K562 (cell line): ENCODE results near the gene ANKDD1A. TPM values are rescaled to one million over a fixed set of nuclear protein-coding genes. Genes with fewer than 3 reads are reported as not detected.

Experiments used
- ATAC-seq: fragments of 200-7000 bp; cut with Tn5 transposase; 3 replicates; pipeline ENCODE4 v1.9.1; 2020; ENCODE audit warnings: moderate library complexity
- BruUV-seq: library from RNA; stranded (reverse); fragments of 400-500 nt; replicated peaks from 2 replicates; lab custom pipeline; 2021; lab: Mats Ljungman, UMichigan
- CTCF ChIA-PET: fragments of 300-600 bp; formaldehyde crosslinking; extraction: SDS; loops from one replicate; lab custom pipeline; 2021; ENCODE audit warnings: low intra/inter-chr PET ratio; lab: Yijun Ruan, JAX
- POLR2A ChIA-PET: fragments of 300-600, 350-650 bp; sonication (Branson Sonifier 250); formaldehyde crosslinking; extraction: SDS; loops from one replicate; lab custom pipeline; 2021; ENCODE audit warnings: antibody characterized with exemption, inconsistent platforms; lab: Yijun Ruan, JAX
- DNase-seq, 4 experiments: peaks; one replicate each; pipeline versions ENCODE4 v3.0.0 to v3.0.0-alpha.2; 2011 to 2018; ENCODE audit warnings: low spot score in 3 of 4, mixed read lengths in 3 of 4; ENCODE audit errors: extremely low read depth in 1 of 4
- FAIRE-seq: peaks from 2 replicates; lab custom pipeline; 2011; peaks lifted over from hg19 to GRCh38; lab: Jason Lieb, UNC
- H2AFZ ChIP-seq: 2 replicates; pipeline ENCODE4 v1.6.0; 2011; ENCODE audit warnings: low read depth, low read length, control low read depth, inconsistent platforms
- H3K27ac ChIP-seq: fragments of 200-600 bp; 3 replicates; pipeline ENCODE4 v1.8.0; 2011; ENCODE audit warnings: low read depth, mild to moderate bottlenecking, control low read depth, inconsistent platforms, low read length, moderate library complexity, mixed read lengths; ENCODE audit errors: extremely low read depth
- H3K27me3 ChIP-seq, 2 experiments: fragments of 300-600 bp in 1 of 2; 2 replicates in 1 of 2; 3 replicates in 1 of 2; pipeline versions ENCODE4 v1.6.0 to v1.8.0; 2011; ENCODE audit warnings: inconsistent platforms in 2 of 2, low read length in 2 of 2, mild to moderate bottlenecking in 1 of 2, mixed read lengths in 1 of 2, moderate library complexity in 1 of 2; ENCODE audit not compliant: control insufficient read depth in 2 of 2, insufficient read depth in 2 of 2
- H3K36me3 ChIP-seq: fragments of 300-600 bp; 3 replicates; pipeline ENCODE4 v1.8.0; 2011; ENCODE audit warnings: mild to moderate bottlenecking, low read length, inconsistent platforms; ENCODE audit not compliant: control insufficient read depth, insufficient read depth
- H3K4me1 ChIP-seq, 2 experiments: fragments of 200-600 bp in 1 of 2; replicated peaks in 1 of 2; 2 replicates in 1 of 2; 3 replicates in 1 of 2; pipeline versions ENCODE4 v1.5.1 to v1.8.0; 2011; ENCODE audit warnings: inconsistent platforms in 2 of 2, low read length in 2 of 2, mild to moderate bottlenecking in 1 of 2, mixed read lengths in 1 of 2, moderate library complexity in 1 of 2; ENCODE audit not compliant: control insufficient read depth in 2 of 2, insufficient read depth in 2 of 2
- H3K4me2 ChIP-seq: 2 replicates; pipeline ENCODE4 v1.6.1; 2011; ENCODE audit warnings: low read length, control low read depth, inconsistent platforms, mixed read lengths; ENCODE audit not compliant: insufficient read depth
- H3K4me3 ChIP-seq: fragments of 200-600 bp; sonication (generic), shearing (Covaris generic); 2 replicates; pipeline ENCODE4 v1.5.1; 2016; ENCODE audit warnings: control low read depth, inconsistent platforms
- H3K79me2 ChIP-seq: fragments of 200-600 bp; 3 replicates; pipeline ENCODE4 v1.8.0; 2011; ENCODE audit warnings: low read length, inconsistent platforms; ENCODE audit not compliant: control insufficient read depth, insufficient read depth
- H3K9ac ChIP-seq, 2 experiments: 2 replicates each; pipeline versions ENCODE4 v1.6.0 to v1.6.1; 2011; ENCODE audit warnings: low read depth in 2 of 2, low read length in 2 of 2, control low read depth in 1 of 2, inconsistent platforms in 1 of 2, mild to moderate bottlenecking in 1 of 2, mixed read lengths in 1 of 2; ENCODE audit not compliant: insufficient read depth in 1 of 2
- H3K9me1 ChIP-seq: one replicate; pipeline ENCODE4 v1.6.0; 2011; ENCODE audit warnings: inconsistent platforms, mild to moderate bottlenecking, low read length, moderate library complexity; ENCODE audit not compliant: control insufficient read depth, insufficient read depth
- H3K9me3 ChIP-seq: replicated peaks from 2 replicates; pipeline ENCODE4 v1.5.1; 2011; ENCODE audit warnings: low read depth, low read length, inconsistent platforms; ENCODE audit not compliant: control insufficient read depth, insufficient read depth
- H4K20me1 ChIP-seq: replicated peaks from 2 replicates; pipeline ENCODE4 v1.6.1; 2011; ENCODE audit warnings: low read length, inconsistent platforms, mixed read lengths; ENCODE audit not compliant: control insufficient read depth, insufficient read depth
- CCAR2 ChIP-seq: fragments of 200-400 bp; formaldehyde crosslinking; IDR thresholded peaks from 2 replicates; pipeline ENCODE4 v1.6.1; 2017; ENCODE audit warnings: mild to moderate bottlenecking, low read depth, low read length
- RAD51 ChIP-seq: fragments of 450-650 bp; IDR thresholded peaks from 2 replicates; pipeline ENCODE4 v1.7.1; 2016; ENCODE audit warnings: low read depth, mild to moderate bottlenecking, borderline replicate concordance
- SAP30 ChIP-seq: fragments of 200-600 bp; sonication (generic); IDR thresholded peaks from 2 replicates; pipeline ENCODE4 v1.6.1; 2012; ENCODE audit warnings: borderline replicate concordance, low read depth, mild to moderate bottlenecking, moderate library complexity, low read length, control low read depth, inconsistent platforms; ENCODE audit not compliant: insufficient read depth, poor library complexity, severe bottlenecking
- SRF ChIP-seq, 2 experiments: fragments of 250-450, 450-650 bp in 1 of 2; sonication (Bioruptor Pico) in 1 of 2; sonication (generic) in 1 of 2; formaldehyde crosslinking; IDR thresholded peaks; 2 replicates each; pipeline versions ENCODE4 v1.5.0 to v1.5.1; 2020 to 2022; ENCODE audit warnings: mild to moderate bottlenecking in 1 of 2, missing genetic modification reagents in 1 of 2
- ZKSCAN1 ChIP-seq: fragments of 150-350 bp; IDR thresholded peaks from 2 replicates; pipeline ENCODE4 v1.6.1; 2016; ENCODE audit warnings: low read depth, low read length
- ZNF766 ChIP-seq: fragments of 200-800 bp; sonication (Bioruptor generic); conservative IDR thresholded peaks from 2 replicates; pipeline ENCODE4 v1.6.1; 2016; ENCODE audit warnings: missing genetic modification characterization, missing compliant biosample characterization
- WGBS: fragments of 100-300 bp; shearing (Covaris generic); methylation state at CpG from one replicate; pipeline ENCODE4 v1.1.6; 2016; ENCODE audit warnings: low coverage, mixed read lengths; ENCODE audit not compliant: insufficient coverage; ENCODE audit errors: missing lambda C conversion rate; 5-methylcytosine and 5-hydroxymethylcytosine counted together
- in situ Hi-C: fragments of 300-500 bp; cut with MboI; formaldehyde crosslinking; loops from 4 replicates; pipeline ENCODE4 v1.15.0; 2018; ENCODE audit warnings: inconsistent platforms, mixed read lengths
- intact Hi-C: fragments of 100-400 bp; cut with micrococcal nuclease; formaldehyde crosslinking; loops from 2 replicates; pipeline ENCODE4 v1.14.2; 2022
- polyA plus RNA-seq, 8 experiments: library from polyadenylated mRNA; depleted of rRNA in 4 of 8; stranded (reverse) in 5 of 8; unstranded in 3 of 8; fragments of >200 nt; fragmentation: Nextera tagmentation in 2 of 8; fragmentation: Illumina TruSeq in 1 of 8; extraction: Ambion mirVana in 2 of 8; extraction: Trizol in 1 of 8; gene quantifications; 2 replicates each; pipeline versions ENCODE4 v1.2.1 to v1.2.3, GENCODE V29; 2011 to 2014; ENCODE audit warnings: inconsistent platforms in 1 of 8, missing spikeins in 1 of 8
- total RNA-seq, 7 experiments: library from RNA; depleted of rRNA in 6 of 7; stranded (reverse); fragments of >200 nt in 6 of 7; fragmentation: Illumina TruSeq in 2 of 7; extraction: Trizol in 2 of 7; gene quantifications; 2 replicates each; pipeline versions ENCODE4 v1.2.1 to v1.2.3, GENCODE V29; 2011 to 2021; ENCODE audit warnings: low replicate concordance in 1 of 7
- TF ChIP-seq, protein P1 (sequence below): sonication (generic); formaldehyde crosslinking; IDR thresholded peaks from 2 replicates; pipeline ENCODE4 v1.9.0; 2022; ENCODE audit warnings: mild to moderate bottlenecking, missing genetic modification reagents
- TF ChIP-seq, protein P2 (sequence below): fragments of 450-650 bp; IDR thresholded peaks from 2 replicates; pipeline ENCODE4 v1.6.1; 2016; ENCODE audit warnings: mild to moderate bottlenecking
- TF ChIP-seq, protein P3 (sequence below), 2 experiments: fragments of 450-650 bp; IDR thresholded peaks; 2 replicates each; pipeline ENCODE4 v1.6.1; 2016; ENCODE audit warnings: mild to moderate bottlenecking in 2 of 2, borderline replicate concordance in 1 of 2, low read depth in 1 of 2, moderate library complexity in 1 of 2

ANKDD1A gene
- total and polyA plus RNA-seq, 9 of the 15 experiments (the other 6 are each of a cell fraction or from before 2014, with no cell fraction given) = 0.08 to 0.80 (median 0.43) TPM

- no peak overlapping the region for H3K4me3 ChIP-seq
- no peaks in the 10 kb centered on the region for H3K36me3 ChIP-seq
- ChIA-PET CTCF (no interaction called here), POLR2A (no interaction called here)
- H3K27ac ChIP-seq = no peak overlapping the region
- WGBS = 9% methylated on average over 8 of the region's 8 CpGs
- BruUV-seq = no TSS peak
- FAIRE-seq = no peak
- H3K9ac ChIP-seq = no peak overlapping the region
- H3K4me2 ChIP-seq = no peak overlapping the region
- no peak overlapping the region for H2AFZ ChIP-seq
- ATAC-seq = no peak
- H4K20me1 ChIP-seq = peaks cover 7% of the 10 kb centered on the region
- DNase-seq = no peak
- H3K27me3 ChIP-seq = peaks cover 37 to 64% of the 10 kb centered on the region in 2 experiments
- no peaks in the 10 kb centered on the region for H3K4me1 ChIP-seq
- in situ Hi-C loops = no loop called here
- intact Hi-C loops = no loop called here
- no peaks in the 10 kb centered on the region for H3K9me1 ChIP-seq
- no peaks in the 10 kb centered on the region for H3K9me3 ChIP-seq
- H3K79me2 ChIP-seq = no peaks in the 10 kb centered on the region
- no peak for TF ChIP-seq ZKSCAN1
- TF ChIP-seq SAP30 = no peak
- no peak for TF ChIP-seq SRF (CRISPR knock-in tag; IDR thresholded peaks at IDR 0.05)
- TF ChIP-seq RAD51 = no peak
- TF ChIP-seq CCAR2 = no peak
- TF ChIP-seq ZNF766 (CRISPR knock-in tag) = no peak
- TF ChIP-seq, protein P1, sequence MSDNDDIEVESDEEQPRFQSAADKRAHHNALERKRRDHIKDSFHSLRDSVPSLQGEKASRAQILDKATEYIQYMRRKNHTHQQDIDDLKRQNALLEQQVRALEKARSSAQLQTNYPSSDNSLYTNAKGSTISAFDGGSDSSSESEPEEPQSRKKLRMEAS = no peak
- TF ChIP-seq, protein P2, sequence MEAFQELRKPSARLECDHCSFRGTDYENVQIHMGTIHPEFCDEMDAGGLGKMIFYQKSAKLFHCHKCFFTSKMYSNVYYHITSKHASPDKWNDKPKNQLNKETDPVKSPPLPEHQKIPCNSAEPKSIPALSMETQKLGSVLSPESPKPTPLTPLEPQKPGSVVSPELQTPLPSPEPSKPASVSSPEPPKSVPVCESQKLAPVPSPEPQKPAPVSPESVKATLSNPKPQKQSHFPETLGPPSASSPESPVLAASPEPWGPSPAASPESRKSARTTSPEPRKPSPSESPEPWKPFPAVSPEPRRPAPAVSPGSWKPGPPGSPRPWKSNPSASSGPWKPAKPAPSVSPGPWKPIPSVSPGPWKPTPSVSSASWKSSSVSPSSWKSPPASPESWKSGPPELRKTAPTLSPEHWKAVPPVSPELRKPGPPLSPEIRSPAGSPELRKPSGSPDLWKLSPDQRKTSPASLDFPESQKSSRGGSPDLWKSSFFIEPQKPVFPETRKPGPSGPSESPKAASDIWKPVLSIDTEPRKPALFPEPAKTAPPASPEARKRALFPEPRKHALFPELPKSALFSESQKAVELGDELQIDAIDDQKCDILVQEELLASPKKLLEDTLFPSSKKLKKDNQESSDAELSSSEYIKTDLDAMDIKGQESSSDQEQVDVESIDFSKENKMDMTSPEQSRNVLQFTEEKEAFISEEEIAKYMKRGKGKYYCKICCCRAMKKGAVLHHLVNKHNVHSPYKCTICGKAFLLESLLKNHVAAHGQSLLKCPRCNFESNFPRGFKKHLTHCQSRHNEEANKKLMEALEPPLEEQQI = no peak
- TF ChIP-seq, protein P3, sequence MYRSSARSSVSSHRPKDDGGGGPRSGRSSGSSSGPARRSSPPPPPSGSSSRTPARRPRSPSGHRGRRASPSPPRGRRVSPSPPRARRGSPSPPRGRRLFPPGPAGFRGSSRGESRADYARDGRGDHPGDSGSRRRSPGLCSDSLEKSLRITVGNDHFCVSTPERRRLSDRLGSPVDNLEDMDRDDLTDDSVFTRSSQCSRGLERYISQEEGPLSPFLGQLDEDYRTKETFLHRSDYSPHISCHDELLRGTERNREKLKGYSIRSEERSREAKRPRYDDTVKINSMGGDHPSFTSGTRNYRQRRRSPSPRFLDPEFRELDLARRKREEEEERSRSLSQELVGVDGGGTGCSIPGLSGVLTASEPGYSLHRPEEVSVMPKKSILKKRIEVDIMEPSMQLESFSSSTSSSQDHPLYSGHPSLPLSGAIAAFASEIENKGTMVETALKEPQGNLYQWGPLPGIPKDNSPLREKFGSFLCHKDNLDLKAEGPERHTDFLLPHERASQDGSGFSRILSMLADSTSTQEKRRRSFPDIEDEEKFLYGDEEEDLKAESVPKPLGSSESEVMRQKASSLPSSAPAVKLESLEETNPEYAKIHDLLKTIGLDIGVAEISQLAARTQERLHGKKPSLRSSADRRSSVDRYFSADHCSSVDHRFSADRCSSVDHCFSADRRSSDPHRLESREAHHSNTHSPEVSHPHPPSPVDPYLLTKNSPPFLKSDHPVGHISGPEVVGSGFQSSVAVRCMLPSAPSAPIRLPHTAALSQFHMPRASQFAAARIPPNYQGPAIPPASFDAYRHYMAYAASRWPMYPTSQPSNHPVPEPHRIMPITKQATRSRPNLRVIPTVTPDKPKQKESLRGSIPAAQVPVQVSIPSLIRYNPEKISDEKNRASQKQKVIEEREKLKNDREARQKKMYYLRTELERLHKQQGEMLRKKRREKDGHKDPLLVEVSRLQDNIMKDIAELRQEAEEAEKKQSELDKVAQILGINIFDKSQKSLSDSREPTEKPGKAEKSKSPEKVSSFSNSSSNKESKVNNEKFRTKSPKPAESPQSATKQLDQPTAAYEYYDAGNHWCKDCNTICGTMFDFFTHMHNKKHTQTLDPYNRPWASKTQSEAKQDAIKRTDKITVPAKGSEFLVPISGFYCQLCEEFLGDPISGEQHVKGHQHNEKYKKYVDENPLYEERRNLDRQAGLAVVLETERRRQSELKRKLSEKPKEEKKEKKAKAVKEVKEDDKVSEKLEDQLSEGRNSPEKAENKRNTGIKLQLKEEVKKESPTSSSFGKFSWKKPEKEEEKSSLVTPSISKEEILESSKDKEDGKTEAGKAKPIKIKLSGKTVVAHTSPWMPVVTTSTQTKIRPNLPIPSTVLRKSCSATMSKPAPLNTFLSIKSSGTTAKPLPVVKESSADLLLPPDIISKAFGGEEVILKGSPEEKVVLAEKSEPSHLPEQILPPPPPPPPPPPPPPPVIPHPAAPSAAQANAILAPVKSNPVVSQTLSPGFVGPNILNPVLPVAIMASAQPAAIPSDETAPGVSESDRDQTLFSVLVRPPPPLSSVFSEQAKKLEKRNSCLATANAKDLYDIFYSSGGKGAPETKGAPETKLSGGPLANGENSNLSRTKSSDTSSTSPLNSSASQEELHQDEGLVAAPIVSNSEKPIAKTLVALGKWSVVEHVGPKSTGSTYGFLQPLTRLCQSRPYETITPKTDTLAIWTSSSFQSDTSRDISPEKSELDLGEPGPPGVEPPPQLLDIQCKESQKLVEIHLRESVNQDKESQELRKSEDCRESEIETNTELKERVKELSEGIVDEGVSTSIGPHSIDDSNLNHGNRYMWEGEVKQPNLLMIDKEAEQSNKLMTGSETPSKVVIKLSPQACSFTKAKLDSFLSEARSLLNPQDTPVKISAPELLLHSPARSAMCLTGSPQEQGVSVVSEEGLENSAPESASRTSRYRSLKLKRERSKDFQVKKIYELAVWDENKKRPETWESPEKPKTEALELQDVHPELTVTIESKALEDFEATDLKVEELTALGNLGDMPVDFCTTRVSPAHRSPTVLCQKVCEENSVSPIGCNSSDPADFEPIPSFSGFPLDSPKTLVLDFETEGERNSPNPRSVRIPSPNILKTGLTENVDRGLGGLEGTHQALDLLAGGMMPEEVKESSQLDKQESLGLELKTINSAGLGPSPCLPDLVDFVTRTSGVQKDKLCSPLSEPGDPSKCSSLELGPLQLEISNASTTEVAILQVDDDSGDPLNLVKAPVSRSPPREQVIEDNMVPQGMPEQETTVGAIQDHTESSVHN (IDR thresholded peaks at IDR 0.05; ENCODE audit: borderline replicate concordance in 1 of 2, low read depth in 1 of 2) = no peak
Measured at GRCh38 chr15:64926661-64927060, 15.0 kb downstream of the ANKDD1A start.
